Esophagus (tissue), 2 donors: ENCODE results near the gene HEMK1. TPM values are rescaled to one million over a fixed set of nuclear protein-coding genes. Genes with fewer than 3 reads are reported as not detected.

Experiments used
- H3K27ac ChIP-seq, 2 donors: one replicate each; pipeline ENCODE4 v1.5.1; 2013; ENCODE audit warnings: low read depth in 2 of 2, mild to moderate bottlenecking in 2 of 2, inconsistent platforms in 1 of 2, low read length in 1 of 2, moderate library complexity in 1 of 2
- H3K27me3 ChIP-seq, 2 donors: one replicate each; pipeline ENCODE4 v1.6.1; 2013; ENCODE audit warnings: low read length in 2 of 2, control low read depth in 1 of 2, mild to moderate bottlenecking in 1 of 2; ENCODE audit not compliant: insufficient read depth in 2 of 2, control insufficient read depth in 1 of 2
- H3K36me3 ChIP-seq, 2 donors: one replicate each; pipeline ENCODE4 v1.6.1; 2013; ENCODE audit warnings: low read length in 1 of 2; ENCODE audit not compliant: control insufficient read depth in 2 of 2, insufficient read depth in 2 of 2
- H3K4me1 ChIP-seq, 2 donors: one replicate each; pipeline ENCODE4 v1.6.1; 2013; ENCODE audit warnings: low read length in 1 of 2; ENCODE audit not compliant: control insufficient read depth in 2 of 2, insufficient read depth in 2 of 2
- H3K4me3 ChIP-seq, 2 donors: one replicate each; pipeline ENCODE4 v1.5.1; 2013; ENCODE audit warnings: low read length in 2 of 2, mild to moderate bottlenecking in 2 of 2, low read depth in 1 of 2, moderate library complexity in 1 of 2
- H3K9me3 ChIP-seq, 2 donors: one replicate each; pipeline ENCODE4 v1.6.1; 2013; ENCODE audit warnings: mild to moderate bottlenecking in 2 of 2, low read depth in 1 of 2, low read length in 1 of 2, moderate library complexity in 1 of 2; ENCODE audit not compliant: control insufficient read depth in 2 of 2, insufficient read depth in 1 of 2
- WGBS, 2 donors: extraction: QIAGEN DNeasy Blood & Tissue Kit; methylation state at CpG; one replicate each; pipeline ENCODE4 v1.1.7; 2013; 5-methylcytosine and 5-hydroxymethylcytosine counted together
- polyA plus RNA-seq, 2 donors: library from polyadenylated mRNA; stranded (reverse); fragments of 200-250 nt; gene quantifications; one replicate each; pipeline ENCODE4 v1.2.3, GENCODE V29; 2013
- donor health status: healthy with polysubstance abuse.
- donor health status: Bipolar disorder and iron deficiency.

HEMK1 gene
- polyA plus RNA-seq, 2 donors: 8.3 to 12.9 TPM

DNA sequence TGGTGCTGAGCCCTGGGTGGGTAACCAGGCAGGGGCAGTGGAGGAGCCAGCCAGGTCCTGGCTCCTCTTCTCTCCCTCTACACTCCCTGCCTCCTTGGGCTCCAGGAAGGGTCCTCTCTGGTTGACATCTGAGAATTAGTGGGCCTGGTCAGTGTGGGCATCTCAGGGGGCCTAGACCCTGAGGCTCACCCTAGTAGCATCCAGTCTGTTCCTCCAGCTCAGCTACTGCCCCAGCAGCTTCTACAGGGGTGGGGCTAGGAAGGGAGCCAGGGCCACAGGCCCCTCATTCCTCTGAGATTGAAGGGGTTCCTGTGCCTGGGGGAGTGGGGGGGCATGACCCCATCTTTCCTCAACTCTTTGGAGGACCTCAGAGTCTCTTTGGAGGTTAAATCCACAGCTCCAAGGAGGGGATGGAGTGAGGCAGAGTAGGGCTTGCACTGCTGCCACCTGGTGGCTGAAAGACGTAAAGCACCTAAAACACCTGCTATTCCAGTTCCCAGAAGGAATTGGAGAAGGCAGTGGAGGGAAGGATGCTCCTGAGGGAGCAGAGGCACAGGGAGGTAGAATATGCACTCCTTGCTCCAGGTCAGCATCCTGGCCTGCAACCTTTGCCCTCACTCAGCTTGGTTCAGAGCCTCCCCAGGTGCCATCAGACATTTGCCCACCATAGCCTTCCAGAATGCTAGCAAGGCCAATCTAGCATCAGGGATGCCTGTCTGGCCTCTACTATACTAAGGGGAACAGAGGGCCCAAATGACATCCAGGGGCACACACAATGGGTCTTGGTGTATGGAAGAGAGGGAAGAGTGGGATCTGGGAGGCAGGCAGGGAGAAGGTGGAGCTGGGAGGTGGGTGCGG, 26.9 kb upstream of the HEMK1 start:
- Histone ChIP-seq H3K27ac (no peak overlapping the region), H3K27me3 (no peaks in the 10 kb centered on the region), H3K4me1 (peaks cover 0 to 4% of the 10 kb centered on the region in 2 donors), H3K4me3 (no peak overlapping the region), H3K36me3 (no peaks in the 10 kb centered on the region), H3K9me3 (no peaks in the 10 kb centered on the region)
- 46 to 50% methylated on average over 2 of the region's 2 CpGs for WGBS, 2 donors

DNA sequence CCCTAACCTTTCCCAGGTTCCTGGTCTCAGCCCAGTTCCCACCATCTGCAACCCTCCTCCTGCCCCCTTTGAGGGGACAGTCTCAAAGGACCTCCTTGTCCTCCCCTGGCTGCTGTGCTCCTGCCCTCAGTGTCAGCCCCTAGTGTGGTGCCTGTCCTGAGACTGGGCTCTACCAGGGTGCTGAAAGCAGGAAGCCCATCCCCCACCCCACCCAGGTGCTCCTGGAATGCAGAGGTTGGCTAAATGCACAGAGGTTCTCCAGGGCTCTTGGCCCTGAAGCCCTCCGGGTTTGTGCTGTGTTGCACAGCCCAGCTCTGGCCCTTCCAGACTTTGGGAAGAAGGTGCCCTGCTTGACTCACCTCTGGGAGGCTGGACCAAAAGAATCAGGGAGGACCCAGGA, 23.5 kb upstream of the HEMK1 start:
- Histone ChIP-seq H3K27me3 (no peaks in the 10 kb centered on the region), H3K4me3 (no peak overlapping the region), H3K9me3 (no peaks in the 10 kb centered on the region), H3K4me1 (no peaks in the 10 kb centered on the region), H3K27ac (no peak overlapping the region), H3K36me3 (no peaks in the 10 kb centered on the region)
- 72 to 82% methylated on average over 1 of the region's 1 CpG for WGBS, 2 donors

DNA sequence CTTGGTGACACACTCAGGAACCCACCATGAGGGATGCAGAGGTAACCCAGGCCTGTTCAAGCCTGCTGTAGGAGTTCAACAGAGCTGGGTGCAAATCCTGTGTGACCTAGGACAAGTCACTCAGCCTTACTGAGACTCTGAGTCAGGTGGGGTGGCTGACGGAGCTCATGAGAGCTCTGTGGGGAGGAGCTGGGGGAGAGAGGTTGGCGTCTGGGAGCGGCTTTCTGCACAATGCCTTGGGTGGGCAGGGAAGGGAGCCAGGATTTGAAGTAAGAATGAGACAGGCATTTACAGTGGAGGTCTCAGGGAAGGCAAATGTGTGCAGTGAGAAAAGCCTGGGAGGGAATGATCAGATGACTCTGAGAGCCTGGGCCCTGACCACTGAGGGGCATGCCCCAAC, 20.1 kb upstream of the HEMK1 start:
- Histone ChIP-seq H3K4me1 (no peaks in the 10 kb centered on the region), H3K27me3 (no peaks in the 10 kb centered on the region), H3K36me3 (no peaks in the 10 kb centered on the region), H3K4me3 (no peak overlapping the region), H3K27ac (no peak overlapping the region), H3K9me3 (no peaks in the 10 kb centered on the region)
- WGBS, 2 donors: 77 to 79% methylated on average over 3 of the region's 3 CpGs

DNA sequence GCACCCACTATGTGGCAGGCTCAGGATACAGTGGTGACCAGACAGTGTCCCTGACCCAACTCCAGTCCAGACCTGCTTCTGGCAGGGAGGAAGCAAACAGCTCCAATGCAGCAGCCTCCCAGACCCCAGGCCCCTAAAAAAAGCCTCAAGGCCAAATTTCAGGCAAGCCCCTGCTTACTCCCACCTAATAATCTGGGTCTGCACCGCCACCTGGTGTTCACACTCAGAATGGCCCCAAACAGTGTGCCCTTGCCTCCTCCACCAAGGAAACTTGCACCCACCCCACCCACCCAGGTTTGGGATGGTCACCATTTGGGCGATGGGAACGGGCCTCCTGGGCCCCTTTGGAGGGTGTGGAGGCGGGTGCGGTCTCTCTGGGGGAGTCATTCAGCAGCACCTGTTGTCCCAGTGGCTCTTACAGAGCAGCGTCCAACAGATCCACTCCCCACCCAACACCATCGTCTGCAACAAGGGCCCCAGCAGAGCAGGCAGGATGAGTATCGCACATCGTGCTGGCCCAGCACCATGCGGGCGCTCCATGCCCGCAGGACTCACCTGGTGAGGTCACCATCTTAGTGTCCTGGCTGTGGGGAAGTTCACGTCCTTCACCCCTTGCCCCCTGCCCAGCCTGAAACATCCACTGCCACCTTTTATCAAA, 19.1 kb upstream of the HEMK1 start:
- H3K36me3 ChIP-seq: no peaks in the 10 kb centered on the region
- no peaks in the 10 kb centered on the region for H3K27me3 ChIP-seq
- no peaks in the 10 kb centered on the region for H3K4me1 ChIP-seq
- H3K9me3 ChIP-seq: no peaks in the 10 kb centered on the region
- WGBS, 2 donors: 36 to 50% methylated on average over 13 of the region's 13 CpGs
- H3K27ac ChIP-seq: no peak overlapping the region
- H3K4me3 ChIP-seq: no peak overlapping the region

DNA sequence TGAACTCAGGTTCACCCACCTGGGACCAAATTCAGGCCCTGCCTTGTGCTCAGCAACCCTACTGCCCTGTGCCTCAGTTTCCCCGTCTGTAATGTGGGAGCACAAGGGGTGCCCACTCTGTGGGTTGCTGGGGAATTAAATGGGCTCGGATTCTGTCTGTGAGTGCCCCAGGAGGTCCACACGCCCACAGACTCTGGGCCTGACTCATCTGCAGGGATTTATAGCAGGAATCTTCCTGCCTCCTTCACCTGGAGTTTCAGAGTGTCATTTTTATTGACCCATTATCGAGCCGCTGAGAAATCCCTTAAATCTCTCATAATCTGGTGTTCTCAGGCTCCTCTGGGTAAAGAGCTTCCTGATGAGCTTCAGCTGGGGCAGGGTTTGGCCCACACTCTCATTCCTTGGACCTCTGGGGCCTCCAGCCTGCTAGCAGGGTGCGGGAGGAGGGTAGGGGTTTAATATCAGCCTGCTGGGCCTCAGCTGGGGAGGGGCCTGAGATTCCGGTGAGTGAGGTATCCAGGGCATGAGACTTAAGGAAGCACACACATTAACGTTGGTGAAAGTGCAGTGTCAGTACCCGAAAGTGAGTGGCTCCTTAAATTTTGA, 18.2 kb upstream of the HEMK1 start:
- Histone ChIP-seq H3K9me3 (no peaks in the 10 kb centered on the region), H3K27ac (no peak overlapping the region), H3K4me1 (no peaks in the 10 kb centered on the region), H3K27me3 (no peaks in the 10 kb centered on the region), H3K4me3 (no peak overlapping the region), H3K36me3 (no peaks in the 10 kb centered on the region)
- WGBS, 2 donors: 51 to 57% methylated on average over 9 of the region's 9 CpGs

DNA sequence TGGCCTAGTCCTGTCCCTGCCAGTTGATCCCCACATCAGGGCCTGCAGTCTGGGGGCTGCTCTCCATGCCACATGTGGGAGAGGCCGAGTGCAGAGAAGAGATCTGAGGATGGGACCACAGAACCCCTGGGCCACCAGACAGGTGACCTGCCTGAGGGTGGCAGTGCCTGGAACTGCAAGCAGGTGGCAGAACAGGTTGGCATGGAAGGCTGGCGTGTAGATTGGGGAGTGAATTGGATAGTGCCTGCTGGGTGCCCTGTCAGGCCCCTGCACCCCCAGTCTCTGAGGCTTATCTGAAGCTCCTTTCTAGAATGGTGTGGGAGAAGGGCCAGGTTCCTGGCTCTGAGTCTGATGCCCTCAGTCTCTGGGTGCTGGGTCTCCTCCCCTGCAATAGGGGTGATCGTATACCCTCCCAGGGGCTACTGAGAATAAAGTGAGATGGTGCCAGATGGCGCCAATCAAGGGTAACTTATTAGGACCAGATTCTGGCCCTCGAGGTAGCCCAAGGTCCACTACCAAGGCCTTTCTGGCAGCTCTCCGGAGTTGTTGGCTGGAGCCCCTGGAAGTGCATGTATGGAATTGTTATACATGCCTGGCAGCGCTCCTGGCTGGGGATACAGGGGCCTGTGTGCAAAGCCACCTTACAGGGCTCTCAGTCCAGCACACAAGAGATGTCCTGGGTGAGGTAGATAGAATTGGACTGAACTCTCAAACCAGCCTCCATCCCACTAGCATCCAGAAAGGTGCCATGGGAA, 17.5 kb upstream of the HEMK1 start:
- WGBS, 2 donors: 69 to 70% methylated on average over 7 of the region's 7 CpGs
- Histone ChIP-seq H3K4me1 (no peaks in the 10 kb centered on the region), H3K27me3 (no peaks in the 10 kb centered on the region), H3K4me3 (no peak overlapping the region), H3K27ac (no peak overlapping the region), H3K9me3 (no peaks in the 10 kb centered on the region), H3K36me3 (no peaks in the 10 kb centered on the region)

DNA sequence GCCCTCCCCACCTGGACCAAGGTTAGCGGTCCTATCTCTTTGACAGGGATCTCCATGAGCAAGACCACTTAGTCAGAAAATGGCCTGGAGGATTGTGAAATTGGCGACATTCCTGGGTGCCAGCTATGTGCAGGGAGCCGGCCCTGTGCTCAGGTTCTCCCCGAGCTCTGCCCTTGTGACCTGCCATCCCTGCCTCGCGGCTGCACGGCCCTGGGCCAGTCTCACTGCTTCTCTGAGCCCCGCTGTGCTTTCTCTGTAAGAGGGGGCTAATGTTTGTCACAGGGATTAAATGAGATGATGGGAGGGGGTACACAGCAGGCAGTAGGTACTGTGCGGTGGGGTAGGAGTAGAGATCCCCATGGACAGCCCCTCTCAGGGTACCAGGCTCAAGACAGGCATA, 16.7 kb upstream of the HEMK1 start:
- no peaks in the 10 kb centered on the region for H3K9me3 ChIP-seq
- no peaks in the 10 kb centered on the region for H3K36me3 ChIP-seq
- no peak overlapping the region for H3K27ac ChIP-seq
- no peaks in the 10 kb centered on the region for H3K4me1 ChIP-seq
- no peaks in the 10 kb centered on the region for H3K27me3 ChIP-seq
- no peak overlapping the region for H3K4me3 ChIP-seq
- 77 to 81% methylated on average over 9 of the region's 9 CpGs for WGBS, 2 donors

DNA sequence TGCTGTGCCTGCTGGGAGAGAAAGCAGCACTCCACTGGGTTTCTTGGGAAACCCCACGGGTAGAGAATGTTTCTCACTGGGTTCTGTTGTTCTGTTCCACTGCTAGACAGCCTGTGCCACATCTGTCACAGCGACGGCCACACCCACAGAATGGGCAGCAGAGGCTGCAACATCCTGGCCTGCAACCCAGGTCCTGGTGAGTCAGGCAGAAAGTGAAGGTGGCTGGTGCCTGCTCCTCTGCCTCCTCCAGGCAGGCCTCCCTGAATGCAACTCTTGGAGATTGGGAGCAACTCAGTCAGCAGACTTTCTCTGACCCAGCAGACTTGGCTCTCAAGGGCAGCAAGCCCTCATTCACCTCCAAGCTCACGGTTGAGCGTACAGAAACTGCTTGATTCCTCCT, 14.8 kb upstream of the HEMK1 start:
- no peaks in the 10 kb centered on the region for H3K9me3 ChIP-seq
- WGBS, 2 donors: 69% methylated on average over 5 of the region's 5 CpGs

DNA sequence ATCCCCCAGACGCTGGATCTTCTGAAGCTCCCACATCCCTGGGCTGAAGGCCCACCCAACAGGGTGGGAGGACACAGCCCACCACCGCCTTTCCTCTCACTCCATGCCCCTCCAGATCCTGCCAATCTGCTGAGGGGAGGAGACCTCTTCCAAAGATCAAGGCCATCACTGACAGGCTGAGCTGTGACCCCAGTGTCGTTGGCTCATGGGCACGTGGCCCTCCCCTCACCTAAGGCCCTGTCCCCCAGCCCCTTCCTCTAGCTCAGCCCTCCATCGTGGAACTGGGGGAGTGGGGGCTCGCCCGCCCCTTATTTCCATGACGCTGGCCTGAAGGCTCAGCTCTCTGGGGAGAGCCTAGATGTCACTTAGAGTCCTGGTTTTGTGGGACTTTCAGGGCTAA, 12.2 kb upstream of the HEMK1 start:
- Histone ChIP-seq H3K27ac (no peak overlapping the region), H3K4me3 (no peak overlapping the region), H3K9me3 (no peaks in the 10 kb centered on the region), H3K4me1 (no peaks in the 10 kb centered on the region), H3K36me3 (no peaks in the 10 kb centered on the region), H3K27me3 (no peaks in the 10 kb centered on the region)
- WGBS, 2 donors: 64% methylated on average over 8 of the region's 8 CpGs

More for the DNA sequence above, 14.8 kb upstream of the HEMK1 start:
- no peaks in the 10 kb centered on the region for H3K27me3 ChIP-seq
- H3K4me3 ChIP-seq: no peak overlapping the region
- H3K27ac ChIP-seq: no peak overlapping the region
- H3K4me1 ChIP-seq: no peaks in the 10 kb centered on the region
- H3K36me3 ChIP-seq: no peaks in the 10 kb centered on the region
